Activated CD4-positive, CD25-positive, alpha-beta regulatory T cell treated with anti-CD3 and anti-CD28 coated beads, Interleukin-2, amount 50 U/mL, for 72 hours (primary cell): ENCODE data around the gene RBM45.
"Not testable (repeated sequence)": the region's sequence is repeated elsewhere in the genome, so short reads cannot be mapped to it uniquely, and the experiment has no call there.

Source experiments
- DNase-seq: peaks from one replicate; pipeline ENCODE4 v3.0.0; 2021

Gene RBM45

GRCh38 chr2:178109813-178110212 lies 2.4 kb upstream of the RBM45 start:
- no peak for DNase-seq

- DNase-seq: no peak
Observed at GRCh38 chr2:178110681-178111080, 1.6 kb upstream of the RBM45 start.

GRCh38 chr2:178111743-178112142 lies 494 bp upstream of the RBM45 start:
- no peak for DNase-seq

DNA sequence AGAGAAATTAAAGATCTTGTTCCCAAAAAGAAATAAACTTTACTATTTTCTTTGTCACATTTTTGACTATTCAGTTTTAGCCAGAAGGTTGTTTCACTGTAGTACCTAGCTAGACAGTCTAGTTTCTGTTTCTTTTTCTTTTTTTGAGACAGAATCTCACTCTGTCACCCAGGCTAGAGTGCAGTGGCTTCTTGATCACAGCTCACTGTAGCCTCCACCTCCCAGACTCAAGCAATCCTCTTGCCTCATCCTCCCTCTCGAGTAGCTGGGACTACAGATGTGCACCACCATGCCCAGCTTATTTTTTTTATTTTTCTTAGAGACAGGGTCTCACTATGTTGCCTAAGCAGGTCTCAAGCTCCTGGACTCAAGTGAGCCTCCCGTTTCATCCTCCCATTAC lies 2.2 kb downstream of the RBM45 start:
- DNase-seq: no peak

DNA sequence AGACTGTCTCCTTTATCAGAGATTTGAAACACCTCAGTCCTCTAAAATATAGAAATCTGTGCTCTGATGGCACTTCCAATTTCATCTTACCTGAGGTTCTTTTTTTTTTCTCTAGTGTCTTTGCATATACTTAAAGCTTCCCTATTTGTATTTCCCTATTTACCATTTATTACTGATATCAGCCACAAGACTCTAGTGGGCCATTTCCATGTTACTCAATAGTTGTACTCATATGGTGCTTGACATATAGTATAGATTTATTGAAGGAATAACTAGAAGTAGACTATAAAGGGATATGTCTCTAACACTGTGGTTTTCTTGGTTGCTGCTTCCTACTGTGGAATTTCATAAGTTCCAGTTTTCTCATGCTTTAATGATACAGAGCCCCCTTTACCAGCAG lies 3.0 kb downstream of the RBM45 start:
- DNase-seq: no peak

- DNase-seq: no peak
Observed at GRCh38 chr2:178117725-178118124, 5.5 kb downstream of the RBM45 start.

DNA sequence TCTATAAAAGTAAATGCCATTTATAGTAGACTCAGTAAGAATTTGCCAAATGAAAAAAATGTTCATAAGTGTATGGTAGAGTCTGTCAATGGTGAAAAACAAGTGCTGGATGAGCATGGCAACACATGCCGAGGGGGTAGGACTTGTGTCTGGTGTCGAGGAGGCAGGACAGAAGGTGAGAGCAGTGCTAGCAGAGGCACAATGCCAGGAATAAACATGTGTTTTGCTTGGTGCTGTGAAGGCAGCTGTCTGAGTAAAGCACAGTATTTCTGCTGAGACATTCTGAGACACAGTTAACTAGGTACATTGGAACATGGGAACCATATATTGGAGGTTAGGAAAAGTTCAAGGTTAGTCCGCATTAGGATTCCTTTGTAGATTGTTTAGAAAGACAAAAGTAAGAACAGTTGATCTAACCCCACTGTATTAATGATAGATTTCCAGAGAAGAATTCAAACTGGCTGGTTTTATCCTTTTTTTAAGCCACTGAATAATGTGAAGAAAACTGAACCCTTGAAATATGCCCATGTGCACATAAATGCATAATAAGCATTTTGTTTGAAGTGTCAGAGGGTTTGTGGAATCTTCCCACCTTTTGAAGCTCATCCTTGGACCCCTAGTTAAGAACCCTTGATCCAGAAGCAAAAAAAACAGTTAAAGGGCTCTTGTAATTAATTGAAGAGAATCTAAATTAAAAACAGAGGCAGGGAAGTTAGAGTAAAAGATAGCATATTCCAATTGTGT lies 7.1 kb downstream of the RBM45 start:
- no peak for DNase-seq

DNA sequence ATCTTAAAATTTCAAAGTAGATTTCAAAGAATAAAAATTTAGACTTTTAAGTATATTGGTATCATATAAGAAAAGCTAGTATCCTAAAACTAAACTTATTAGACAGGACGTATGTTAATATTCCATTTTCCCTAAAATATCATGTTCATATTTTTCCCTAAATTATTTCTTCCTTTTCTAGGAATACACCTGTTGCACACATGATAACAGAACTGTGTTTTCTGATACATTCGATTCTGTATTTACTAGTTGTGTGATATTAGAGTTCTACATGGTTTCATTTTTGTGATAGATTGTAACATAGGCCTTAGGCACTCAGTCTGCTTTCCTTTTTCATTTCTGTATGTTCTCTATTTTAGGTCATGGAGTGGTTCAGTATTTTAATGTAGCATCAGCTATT lies 10.9 kb downstream of the RBM45 start:
- DNase-seq: no peak

DNA sequence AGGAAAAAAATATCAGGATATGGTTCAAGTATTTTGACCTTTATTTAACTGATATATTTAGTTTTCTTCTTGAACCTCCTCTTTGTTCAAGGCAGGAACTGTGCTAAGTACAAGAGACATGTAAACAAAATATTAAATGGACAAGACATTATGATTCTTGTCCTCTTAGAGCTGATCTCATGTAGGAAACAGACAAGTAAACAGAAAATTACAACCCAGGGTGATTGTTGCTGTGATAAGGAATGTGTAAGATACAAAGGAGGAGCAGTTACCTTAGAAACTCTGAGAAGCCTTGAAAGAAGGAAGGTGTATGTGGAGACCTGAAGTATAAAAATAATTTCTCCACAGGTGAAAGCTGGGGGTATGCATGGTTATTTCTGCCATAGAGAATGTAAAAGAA lies 12.9 kb downstream of the RBM45 start:
- no peak for DNase-seq

GRCh38 chr2:178125862-178126261 lies 13.6 kb downstream of the RBM45 start:
- DNase-seq: no peak

- DNase-seq: no peak
Observed at GRCh38 chr2:178128836-178129630, 16.8 kb downstream of the RBM45 start.

- no peak for DNase-seq
Observed at GRCh38 chr2:178136321-178137025, 24.2 kb downstream of the RBM45 start.

DNA sequence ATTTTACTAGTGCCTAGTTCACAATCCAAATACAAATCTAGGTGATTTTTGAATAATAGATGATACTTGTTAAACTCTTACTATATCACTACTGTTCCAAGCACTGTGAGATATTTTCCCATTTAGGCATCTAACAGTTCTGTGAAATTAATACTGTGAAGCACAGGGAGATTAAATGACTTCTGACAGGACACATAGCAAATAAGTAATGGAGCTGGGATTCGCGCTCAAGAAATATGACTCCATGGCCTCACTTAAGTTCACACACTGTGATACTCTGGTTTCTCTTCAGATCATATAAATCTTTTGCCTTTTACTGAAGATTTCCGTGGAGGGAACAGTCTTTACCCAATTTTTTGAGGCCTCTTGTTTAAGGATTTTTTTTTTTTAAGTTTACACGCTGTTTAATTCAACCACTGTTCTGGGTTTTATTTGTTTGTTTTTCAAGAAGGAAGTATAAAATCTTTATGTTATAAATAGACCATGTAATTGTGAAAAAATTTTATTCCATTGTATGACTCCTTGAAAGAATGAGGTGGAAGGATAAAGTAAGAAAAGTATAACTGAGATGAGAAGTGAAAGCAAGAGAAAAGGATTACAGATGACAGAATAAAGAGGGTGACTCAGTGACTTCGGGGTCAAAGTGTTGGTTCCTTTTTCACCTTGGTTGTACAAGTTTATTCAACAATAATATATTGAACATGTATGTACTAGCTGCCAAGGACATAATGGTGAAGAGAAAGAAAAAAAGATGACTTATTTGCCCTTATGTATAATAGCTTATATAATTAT lies 30.2 kb downstream of the RBM45 start:
- DNase-seq: no peak

GRCh38 chr2:178143481-178143880 lies 31.2 kb downstream of the RBM45 start:
- DNase-seq: no peak

- no peak for DNase-seq
Observed at GRCh38 chr2:178152033-178152432, 39.8 kb downstream of the RBM45 start.

GRCh38 chr2:178152542-178152941 lies 40.3 kb downstream of the RBM45 start:
- no peak for DNase-seq

- no peak for DNase-seq
Observed at GRCh38 chr2:178152977-178153376, 40.7 kb downstream of the RBM45 start.

DNA sequence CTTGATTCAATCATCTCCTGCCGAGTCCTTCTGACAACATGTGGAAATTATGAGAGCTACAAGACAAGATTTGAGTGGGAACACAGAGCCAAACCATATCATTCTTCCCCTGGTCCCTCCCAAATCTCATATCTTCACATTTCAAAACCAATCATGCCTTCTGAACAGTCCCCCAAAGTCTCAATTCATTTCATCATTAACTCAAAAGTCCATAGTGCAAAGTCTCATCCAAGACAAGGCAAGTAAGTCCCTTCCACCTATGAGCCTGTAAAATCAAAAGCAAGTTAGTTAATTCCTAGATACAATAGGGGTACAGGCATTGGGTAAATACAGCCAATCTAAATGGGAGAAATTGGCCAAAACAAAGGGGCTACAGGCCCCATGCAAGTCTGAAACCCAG lies 41.6 kb downstream of the RBM45 start:
- not testable (repeated sequence) for DNase-seq

DNA sequence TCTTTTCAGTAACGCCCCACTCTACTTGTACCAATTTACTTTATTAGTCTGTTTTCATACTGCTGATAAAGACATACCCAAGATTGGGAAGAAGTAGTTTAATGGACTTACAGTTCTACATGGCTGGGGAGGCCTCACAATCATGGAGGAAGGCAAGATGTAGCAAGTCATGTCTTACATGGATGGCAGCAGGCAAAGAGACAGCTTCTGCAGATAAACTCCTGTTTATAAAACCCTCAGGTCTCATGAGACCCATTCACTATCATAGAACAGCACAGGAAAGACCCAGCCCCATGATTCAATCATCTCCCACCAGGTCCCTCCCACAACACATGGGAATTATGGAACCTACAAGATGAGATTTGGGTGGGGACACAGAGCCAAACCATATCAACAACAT lies 43.3 kb downstream of the RBM45 start:
- no peak for DNase-seq

GRCh38 chr2:178157574-178157973 lies 45.3 kb downstream of the RBM45 start:
- DNase-seq: no peak

- DNase-seq: no peak
Observed at GRCh38 chr2:178159966-178160365, 47.7 kb downstream of the RBM45 start.

DNA sequence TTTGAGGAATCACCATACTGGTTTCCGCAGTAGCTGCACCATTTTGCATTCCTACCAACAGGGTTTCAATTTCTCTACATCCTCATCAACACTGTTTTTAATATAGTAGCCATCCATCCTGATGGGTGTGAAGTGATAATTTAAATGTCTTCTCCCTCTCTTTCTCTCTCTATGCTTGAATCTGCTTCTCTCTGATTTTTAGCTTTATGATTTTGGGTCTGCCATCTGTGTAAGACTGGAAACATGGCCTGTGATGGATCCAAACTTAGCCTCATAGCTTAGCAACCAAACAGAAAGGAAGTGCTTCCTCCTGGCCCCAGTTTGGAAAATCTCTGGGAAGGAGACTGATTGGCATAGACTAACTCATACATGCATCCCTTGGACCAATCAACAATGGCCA lies 48.4 kb downstream of the RBM45 start:
- no peak for DNase-seq

DNA sequence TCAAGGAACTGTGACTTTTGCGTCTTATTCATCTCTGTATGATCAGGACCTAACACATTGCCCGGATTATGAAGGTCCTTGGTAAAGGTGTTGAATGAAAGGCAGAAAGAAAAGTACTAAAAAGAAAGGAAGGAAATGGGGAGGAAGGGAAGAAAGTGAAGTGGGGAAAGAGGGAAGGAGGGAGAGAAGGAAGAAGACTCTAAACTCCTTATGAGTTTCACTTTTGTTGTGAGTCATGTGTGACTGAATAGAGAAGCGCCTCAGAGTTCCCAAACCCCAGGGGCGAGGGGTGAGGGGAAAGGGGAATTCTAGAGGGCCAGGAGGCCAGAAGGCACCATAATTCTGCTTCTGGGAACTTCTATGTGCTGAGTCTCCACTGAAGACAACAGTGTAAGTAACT lies 51.2 kb downstream of the RBM45 start:
- no peak for DNase-seq
